GM21529 (cell line): Measurements from ENCODE around the gene PALLD.

Source experiments
- ATAC-seq: cut with Tn5 transposase; IDR thresholded peaks from one replicate; pipeline ENCODE4 v1.9.1; 2021; ENCODE audit not compliant: unreplicated experiment

PALLD gene

DNA sequence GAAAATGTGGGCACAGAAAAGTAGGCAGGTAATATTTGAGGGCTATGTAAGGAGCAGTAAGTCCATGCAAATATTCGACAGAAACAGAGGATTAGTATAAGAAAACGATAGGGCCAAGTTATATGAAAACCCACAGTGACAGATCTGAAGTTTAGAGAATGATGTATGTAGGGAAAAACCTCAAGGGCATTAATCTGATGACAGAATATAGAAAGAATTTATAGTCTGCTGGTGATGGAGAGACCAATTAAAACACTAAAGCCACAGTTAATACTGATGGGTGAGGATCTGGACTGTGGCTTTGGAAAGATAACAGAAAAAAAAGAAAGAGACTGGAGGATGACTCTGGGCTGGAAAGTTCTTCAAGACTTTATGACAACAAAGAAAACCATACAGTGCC is 169.7 kb downstream of the PALLD start:
- ATAC-seq = no peak

DNA sequence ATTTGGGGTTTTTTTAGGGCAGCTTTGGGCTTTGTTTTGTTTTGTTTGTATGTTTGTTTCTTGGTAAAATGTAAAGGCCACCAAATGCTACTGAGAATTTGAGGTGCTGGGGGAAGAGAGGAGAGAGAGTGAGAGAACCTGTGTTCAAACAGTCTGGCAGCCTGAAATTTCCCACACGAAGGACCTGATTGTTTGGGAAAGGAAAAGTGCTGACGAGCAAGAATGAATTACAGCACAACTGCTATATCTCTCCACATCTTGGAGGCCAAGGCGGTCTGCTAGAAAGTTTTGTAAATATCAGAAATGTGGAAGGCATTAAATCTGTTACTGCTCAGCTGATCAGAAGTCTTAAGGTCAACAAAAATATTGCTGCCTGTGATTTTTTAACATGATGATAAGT is 170.5 kb downstream of the PALLD start:
- ATAC-seq = no peak

DNA sequence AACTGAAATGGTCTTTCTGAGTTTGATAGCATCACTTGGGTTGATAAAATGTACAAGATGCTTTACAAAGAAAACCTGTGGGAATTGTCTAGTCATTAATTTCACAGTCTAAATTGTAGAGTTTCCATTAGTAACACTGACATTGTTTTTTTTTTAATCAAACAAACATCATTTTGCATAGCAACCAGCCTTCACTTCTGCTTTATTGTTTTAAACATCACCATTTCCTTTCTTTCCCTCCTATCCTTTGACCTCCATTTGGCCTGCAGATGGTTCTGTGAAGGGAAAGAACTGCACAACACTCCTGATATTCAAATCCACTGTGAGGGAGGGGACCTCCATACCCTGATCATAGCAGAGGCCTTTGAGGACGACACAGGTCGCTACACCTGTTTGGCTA is 171.1 kb downstream of the PALLD start:
- ATAC-seq = no peak

DNA sequence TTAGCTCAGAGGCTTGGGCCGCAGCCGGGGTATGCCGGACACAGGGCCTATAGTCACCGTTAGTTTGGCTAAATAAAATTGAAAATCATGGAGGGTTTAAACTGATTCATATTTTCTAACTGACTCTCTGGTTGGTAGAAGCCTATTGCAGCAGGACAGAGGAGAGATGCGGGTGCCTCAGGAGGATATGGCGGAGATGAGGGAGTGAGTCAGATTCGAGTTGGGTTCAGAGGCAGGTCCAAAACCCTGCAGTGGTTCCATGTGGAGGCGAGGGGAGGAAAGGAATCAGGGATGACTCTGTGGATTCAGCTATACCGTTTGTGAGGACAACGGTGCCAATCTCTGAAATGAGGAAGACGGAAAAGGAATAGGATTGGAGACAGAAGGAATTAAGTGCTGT is 176.6 kb downstream of the PALLD start:
- no peak for ATAC-seq

DNA sequence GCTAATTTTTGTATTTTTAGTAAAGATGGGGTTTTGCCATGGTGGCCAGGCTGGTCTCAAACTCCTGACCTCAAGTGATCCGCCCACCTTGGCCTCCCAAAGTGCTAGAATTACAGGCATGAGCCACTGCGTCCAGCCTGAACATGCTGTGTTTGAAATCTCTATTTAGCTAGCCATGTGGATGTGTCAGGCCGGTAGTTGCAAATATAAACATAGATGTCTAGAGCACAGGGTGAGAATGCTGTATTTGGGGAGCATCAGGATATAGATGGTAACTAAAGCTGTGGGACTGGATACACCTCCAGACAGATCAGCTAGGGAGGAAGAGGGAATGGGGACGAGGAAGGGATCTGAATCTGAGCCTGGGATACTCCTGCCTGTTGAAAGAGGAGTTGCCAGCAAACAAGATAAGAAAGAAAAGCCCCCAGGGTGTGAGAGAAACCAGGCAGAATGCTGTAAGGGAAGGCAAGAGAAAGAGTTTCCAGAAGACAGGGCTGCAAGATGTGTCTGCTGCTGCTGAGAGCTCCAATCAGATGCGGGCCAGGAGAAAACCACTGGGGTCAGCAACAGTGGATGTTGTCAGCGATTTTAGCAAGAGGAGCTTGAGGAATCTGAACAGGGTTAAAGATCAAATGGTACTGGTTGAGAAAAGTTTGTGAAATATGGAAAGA is 177.4 kb downstream of the PALLD start:
- no peak for ATAC-seq

DNA sequence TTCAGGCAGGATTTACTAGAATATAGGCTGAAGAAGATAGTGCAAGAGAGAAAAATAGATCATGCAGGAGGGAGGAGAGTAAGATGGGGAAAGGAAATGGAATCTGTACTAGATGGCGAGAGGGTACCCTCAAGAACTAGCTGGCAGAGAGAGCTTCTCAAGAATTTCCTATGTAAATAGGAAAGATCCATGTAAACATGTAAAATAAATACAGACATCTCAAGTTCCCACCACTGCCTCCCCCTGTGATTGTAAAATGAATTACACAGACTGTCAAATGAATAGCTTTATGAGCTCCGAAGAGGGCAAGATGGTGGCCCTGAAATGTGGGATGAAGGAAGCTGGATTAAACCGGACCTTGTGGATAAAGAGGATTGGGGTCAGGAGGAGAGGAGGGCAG is 178.0 kb downstream of the PALLD start:
- no peak for ATAC-seq

DNA sequence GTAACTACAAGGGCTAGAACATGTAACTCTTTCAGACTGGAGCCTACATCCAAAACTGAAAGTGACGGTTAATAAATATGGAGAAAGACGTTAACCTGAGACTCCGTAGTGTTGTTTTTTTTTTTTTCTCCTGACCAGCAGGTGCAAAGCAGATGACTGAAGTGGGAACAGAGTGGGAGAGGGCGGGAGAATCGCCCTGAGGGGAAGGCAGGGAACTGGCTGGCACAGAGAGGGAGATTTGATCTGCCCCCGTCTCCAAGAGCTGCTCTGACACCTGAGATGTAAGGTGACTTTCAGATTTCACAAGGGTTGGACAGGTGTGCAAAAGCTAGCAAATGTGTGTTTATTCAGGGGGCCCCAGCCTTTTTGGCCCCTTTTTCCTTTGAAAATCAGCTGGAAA is 180.2 kb downstream of the PALLD start:
- no peak for ATAC-seq

DNA sequence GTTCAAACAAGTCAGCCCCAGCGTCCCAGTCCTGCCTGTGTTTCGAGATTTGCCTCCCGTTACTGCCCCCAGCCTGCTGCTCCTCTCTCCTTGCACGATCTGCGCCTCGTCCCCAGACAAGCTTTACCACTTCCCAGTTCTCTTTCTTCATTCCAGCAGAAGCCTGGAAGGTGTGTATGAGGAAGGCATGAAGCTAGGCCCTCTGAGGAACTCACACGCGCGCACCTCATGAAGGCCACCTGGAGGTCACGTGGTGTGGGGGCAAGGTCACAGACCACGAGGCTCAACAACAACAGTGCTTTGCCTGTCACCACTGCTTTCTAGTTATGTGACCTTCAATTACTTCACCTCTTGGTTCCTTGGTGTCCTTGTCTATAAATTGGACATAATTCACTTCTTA is 181.0 kb downstream of the PALLD start:
- ATAC-seq = no peak

DNA sequence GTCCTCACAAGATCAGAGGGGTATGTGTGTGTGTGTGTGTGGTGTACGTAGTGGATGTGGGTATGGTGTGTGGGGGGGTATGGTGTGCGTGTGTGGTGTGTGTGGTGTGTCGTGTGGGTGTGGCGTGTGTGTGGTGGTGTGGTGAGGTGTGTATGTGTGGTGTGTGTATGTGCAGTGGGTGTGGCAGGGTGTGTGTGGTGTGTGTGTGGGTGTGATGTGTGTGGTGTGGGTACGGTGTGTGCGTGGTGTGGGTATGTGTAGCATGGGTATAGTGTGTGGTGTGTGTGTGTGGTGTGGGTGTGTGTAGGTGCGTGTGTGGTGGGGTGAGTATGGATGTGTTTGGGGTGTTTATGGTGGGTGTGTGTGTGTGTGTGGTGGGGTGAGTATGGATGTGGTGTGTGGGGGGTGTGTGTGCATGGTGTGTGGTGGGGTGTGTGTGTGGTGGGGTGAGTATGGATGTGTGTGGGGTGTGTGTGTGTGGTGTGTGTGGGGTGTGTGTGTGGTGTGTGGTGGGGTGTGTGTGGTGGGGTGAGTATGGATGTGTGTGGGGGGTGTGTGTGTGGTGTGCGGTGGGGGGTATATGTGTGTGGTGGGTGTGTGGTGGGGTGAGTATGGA is 182.0 kb downstream of the PALLD start:
- ATAC-seq = no peak

DNA sequence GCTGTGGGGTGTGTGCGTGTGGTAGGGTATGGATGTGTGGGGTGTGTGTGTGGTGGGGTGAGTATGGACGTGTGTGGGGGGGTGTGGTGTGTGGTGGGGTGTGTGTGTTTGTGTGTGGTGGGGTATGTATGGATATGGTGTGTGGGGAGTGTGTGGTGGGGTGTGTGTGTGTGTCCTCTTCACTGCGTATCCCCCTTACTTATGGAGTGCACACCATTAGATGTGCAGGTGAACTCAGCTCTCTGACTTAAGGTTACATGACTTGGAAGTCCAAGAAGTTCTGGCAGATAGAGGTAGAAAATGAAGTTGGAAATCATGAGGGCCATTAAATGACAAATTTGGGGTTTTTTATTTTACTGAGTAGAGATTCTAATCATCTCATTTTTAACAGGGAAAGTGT is 182.5 kb downstream of the PALLD start:
- ATAC-seq = no peak

DNA sequence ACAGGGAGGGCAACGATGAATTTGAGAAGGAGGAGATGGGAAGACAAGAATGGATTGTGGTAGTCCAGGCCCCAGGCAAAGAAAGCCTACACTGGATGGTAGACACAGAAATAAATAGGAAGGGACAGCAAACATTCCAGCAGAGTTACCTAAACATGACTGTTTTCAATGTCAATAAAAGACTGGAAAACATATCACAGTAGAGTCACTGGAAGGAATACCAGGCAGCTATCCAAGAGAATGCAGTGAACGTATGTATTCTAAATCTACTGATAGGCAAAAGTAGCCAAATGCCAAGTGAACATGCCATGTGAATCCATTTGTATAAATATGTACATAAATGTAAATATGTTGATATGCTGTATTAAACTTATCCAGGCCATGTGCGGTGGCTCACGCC is 183.0 kb downstream of the PALLD start:
- ATAC-seq = no peak

DNA sequence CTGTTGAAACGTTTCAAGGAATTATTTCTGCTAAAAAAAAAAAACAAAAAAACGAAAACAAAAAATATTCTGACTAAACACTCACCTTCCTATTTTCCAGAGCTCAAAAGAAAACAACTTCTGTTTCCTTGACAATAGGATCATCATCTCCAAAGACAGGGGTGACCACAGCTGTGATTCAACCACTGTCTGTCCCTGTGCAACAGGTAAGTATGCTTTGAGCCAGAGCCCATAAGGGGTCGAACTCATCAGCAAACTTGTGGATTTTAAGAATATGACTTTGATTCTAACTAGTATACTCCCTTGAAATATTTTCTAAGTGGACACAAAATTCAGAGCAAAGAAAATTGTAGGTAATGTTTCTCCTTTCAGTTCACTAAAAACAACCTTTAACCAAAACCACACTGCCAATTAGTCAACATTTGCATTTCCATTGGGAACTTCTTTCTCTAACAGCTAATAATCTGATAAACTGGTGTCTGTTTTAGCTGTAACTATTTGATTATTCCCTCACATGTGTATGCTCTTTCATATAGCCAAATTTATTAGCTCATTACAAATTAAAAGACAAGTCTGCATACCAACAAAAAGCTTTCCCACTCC is 186.1 kb downstream of the PALLD start:
- no peak for ATAC-seq

DNA sequence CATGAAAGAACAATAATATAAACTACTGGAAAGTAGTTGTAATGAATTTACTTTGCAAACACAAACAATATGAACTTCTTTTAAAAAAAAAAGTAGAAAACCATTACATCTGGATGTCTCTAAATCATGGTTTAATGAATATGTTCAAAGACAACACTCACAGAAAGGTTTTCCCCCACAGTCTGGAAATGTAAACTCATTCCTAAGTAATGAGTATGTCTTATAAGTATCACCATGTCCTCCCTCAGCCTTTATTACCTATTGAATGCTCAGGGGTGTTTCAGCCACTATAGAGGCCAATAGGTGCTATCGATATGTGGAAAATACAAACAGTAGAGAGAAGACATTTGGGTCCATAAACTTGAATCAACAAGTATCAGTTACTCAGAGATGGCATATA is 186.7 kb downstream of the PALLD start:
- ATAC-seq = no peak

DNA sequence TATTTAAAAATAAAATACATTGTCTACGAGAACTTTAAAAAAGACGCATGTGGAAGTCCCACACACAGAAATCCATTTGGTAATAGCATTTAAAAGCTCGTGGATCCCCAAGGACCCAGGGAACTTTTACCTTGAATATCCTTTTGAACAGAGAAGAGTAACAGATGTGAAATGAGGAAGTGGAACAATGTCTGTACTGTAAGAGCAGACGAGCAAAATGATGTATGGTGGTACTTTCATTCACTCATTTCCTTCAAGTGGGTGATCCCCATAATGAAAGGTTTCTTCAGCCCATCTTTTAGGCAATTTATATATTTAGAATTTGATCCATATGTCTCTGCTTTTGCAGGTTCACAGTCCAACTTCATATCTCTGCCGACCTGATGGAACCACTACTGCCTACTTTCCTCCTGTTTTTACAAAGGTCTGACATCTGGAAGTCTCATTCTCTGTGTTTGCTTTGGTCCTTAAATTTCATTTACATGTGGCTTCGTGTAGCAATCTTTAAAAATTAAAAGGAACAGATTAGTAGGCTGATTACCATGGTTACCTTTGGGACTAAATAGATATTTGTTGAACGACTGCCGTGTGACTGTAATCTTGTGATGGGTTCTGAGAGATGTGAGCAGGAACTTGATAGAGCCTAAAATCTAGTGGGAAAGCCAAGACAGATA is 188.4 kb downstream of the PALLD start:
- ATAC-seq = peak; percentile 96

DNA sequence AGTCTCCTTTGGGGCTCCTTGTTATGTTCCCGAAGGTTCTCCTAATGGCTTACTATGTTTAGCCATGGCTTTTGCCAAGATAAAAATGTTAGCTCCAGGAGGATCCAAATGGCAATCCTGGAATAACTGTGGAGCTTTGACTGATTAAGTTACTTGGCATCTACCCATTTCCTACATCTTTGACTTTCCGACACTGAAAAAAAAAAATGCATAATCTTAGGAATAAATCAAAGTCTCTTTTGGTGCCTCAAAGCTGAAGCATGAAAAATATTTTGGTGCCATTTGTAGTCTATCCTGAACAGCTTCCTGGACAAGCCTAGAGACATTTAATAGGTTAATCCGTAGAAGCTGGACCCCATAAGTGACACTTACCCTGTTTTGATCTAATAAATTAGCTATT is 191.7 kb downstream of the PALLD start:
- ATAC-seq = no peak

DNA sequence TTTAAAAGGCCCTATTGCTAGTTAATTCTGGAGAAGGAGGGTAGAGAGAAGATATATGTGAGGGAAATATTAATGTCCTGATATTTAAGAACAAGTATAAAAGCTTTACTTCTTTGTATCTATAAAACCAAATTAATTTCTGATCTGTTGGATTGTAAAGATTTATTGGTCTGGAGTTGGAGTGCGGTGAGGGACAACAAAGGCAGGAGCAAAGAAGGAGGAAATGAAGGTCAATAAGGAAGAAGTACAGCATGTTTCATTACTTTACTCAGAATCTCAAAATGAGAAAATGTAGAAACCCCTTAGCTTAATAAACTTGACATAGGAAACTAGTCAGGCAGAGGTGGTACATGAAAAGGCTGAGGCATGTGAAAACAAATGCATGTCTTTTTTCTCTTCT is 192.9 kb downstream of the PALLD start:
- no peak for ATAC-seq

DNA sequence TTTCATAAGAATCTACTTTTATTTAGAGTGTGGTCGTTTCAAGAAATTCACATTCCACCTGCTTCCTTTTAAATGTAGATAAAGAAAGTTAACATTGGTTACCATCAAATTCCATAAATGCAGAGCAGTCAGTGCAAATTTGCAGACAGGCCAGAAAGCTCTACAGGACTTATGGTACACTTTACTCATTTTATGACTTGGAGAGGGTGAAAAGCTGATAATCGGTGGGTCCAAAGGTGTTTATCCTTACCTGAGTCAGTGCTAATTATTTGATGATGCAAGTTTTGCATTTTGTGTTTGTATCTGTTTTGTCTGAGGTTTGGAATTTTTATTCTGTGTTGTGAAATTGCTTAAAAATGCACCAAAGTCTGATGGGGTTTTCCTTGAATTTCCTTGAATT is 193.3 kb downstream of the PALLD start:
- no peak for ATAC-seq

DNA sequence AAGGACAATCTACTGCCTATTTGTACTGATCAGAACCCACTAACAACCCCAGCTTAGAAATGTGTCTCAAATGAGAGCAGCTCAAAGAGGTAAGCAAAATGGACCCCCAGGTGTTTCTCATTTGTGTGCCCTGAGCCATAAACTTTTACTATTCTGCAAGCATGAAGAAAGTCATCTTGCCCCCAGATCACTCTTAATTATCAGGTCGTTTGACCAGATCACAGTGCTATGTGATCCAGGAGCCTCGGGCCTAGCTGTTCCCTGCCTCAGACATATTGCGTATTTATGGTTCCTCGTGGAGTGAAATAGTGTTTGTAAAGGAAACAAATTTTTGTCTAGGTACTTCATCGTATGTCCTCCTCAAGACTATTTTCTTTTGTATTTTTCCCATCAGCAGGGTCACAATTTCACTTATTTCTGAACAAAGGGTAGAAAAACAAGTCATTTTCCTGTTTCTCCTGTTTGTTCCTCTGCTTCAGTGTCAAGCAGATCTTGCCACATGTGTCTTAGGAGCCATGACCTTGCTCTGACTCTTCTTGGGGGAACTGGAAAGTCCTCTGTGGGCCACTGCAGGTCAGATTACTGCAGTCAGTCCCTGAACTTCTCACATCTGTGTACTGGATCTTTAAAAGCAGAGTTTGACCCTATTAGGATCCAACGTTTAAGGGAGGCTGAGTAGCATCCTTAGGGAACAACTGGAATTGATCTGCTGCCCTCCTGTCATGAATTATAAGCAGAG is 194.9 kb downstream of the PALLD start:
- ATAC-seq = no peak

DNA sequence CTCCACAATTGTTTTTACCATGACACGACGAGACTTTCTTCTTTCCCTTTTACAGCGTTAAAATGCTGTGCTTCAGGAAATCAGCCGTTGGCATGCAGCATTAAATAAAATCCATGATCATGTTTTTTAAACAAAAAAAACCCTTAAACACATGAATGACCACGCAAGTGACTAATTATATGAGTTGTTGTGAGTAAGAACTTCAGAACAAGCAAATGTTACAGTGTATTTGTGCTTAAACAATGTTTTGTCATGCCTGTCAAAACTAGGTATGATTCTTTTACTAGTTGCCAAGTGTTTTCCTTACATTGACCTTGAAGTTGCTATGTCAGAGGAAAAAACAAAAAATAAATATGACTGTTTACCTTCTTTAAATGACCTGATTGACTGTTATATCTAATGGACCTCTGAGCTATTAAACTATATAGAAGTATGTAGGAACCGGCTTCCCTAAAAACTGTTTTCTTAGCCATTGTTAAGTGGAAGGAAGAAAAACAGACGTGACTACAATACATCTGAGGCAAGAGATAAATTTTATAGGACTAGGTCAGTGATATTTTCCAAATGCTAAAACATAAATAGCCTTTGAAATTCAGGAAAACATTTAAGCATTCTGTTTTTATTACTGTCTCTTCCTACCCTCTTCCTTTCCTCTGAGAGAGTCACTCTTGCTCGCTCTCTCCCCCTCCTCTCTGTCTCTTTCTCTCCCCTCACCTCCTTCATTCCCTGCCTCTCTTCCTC is 197.1 kb downstream of the PALLD start:
- ATAC-seq = no peak

DNA sequence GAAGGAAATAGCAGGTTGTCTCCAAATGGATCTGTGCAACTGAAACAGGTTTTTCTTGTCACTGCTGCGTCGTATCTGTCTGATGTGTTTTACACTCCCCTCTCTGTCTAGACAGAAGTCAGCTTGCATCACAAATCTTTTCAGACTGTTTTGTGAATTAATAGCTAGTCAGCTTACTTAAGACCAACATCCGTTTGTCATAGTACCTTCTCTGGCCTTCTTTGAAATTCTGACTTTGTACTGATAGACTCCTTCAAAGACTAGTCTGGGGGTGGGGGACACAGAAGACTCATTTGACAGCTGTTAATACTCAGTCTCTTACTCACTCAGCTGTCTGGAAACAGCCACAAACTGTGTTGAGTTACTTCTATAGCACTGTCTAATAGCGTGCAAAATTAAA is 197.8 kb downstream of the PALLD start:
- no peak for ATAC-seq

DNA sequence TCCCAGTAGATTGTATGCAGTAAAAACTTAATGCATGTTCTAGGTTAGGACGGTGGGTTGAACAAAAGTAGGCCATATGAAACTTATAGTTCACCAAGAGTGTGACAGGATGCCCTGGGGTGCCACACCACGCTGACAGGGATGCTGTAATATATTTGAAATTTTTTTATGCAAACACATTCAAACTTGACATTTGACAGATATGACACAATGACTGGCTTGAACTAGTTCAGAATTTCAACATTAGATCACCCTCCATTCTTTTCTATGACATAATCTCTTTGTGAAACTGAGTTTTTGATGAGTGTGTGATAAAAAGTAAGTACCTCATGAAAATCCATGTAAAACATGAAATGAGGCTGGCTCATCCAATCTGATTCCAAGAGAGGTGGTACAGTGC is 198.4 kb downstream of the PALLD start:
- ATAC-seq = no peak
